Sigmoid colon (tissue), 3 donors: Measurements from ENCODE around the gene SCMH1.

ENCODE experiments used
- CTCF ChIP-seq, 4 experiments: fragments of 450-650 bp in 3 of 4; fragments of 200-600 bp in 1 of 4; IDR thresholded peaks; one replicate each; pipeline ENCODE4 v1.5.1; 2016 to 2019; ENCODE audit warnings: antibody characterized with exemption in 4 of 4, mild to moderate bottlenecking in 3 of 4, moderate library complexity in 2 of 4
- POLR2A ChIP-seq, 2 donors: fragments of 450-650 bp; IDR thresholded peaks; one replicate each; pipeline ENCODE4 v1.6.1; 2016; ENCODE audit warnings: antibody characterized with exemption in 2 of 2, mild to moderate bottlenecking in 2 of 2, moderate library complexity in 2 of 2

GRCh38 chr1:40998668-40999067 lies 243.4 kb downstream of the SCMH1 start:
- TF ChIP-seq CTCF (IDR thresholded peaks at IDR 0.05), result no peak
- TF ChIP-seq POLR2A (IDR thresholded peaks at IDR 0.05), result no peak
